ENCODE measurements around the gene SLC9A6.
A peak's percentile ranks its signal among the peaks of the same experiment; 100 is the strongest.

SLC9A6 gene

GRCh38 chrX:135984791-135985156, 461 bp upstream of the SLC9A6 start:
- peak overlapping the region; percentile 59 for H3K27ac ChIP-seq (ENCODE audit: low read depth, low read length)
- no peaks in the 10 kb centered on the region for H3K4me1 ChIP-seq (ENCODE audit: control insufficient read depth, insufficient read depth, low read length)
- H3K9ac ChIP-seq (ENCODE audit: low read length) = peak overlapping the region; percentile 66
- peaks cover 3% of the 10 kb centered on the region for H3K27me3 ChIP-seq (ENCODE audit: control insufficient read depth, insufficient read depth, low read length)
- no peaks in the 10 kb centered on the region for H3K36me3 ChIP-seq (ENCODE audit: control insufficient read depth, insufficient read depth, low read length)
- peak overlapping the region; percentile 66 for H3K4me3 ChIP-seq (ENCODE audit: low read length)

GRCh38 chrX:135985973-135986310, 707 bp downstream of the SLC9A6 start:
- no peaks in the 10 kb centered on the region for H3K36me3 ChIP-seq (ENCODE audit: control insufficient read depth, insufficient read depth, low read length)
- peak overlapping the region; percentile 66 for H3K4me3 ChIP-seq (ENCODE audit: low read length)
- H3K9ac ChIP-seq (ENCODE audit: low read length) = peak overlapping the region; percentile 49
- H3K27ac ChIP-seq (ENCODE audit: low read depth, low read length) = no peak overlapping the region
- peaks cover 2% of the 10 kb centered on the region for H3K27me3 ChIP-seq (ENCODE audit: control insufficient read depth, insufficient read depth, low read length)
- no peaks in the 10 kb centered on the region for H3K4me1 ChIP-seq (ENCODE audit: control insufficient read depth, insufficient read depth, low read length)

DNA sequence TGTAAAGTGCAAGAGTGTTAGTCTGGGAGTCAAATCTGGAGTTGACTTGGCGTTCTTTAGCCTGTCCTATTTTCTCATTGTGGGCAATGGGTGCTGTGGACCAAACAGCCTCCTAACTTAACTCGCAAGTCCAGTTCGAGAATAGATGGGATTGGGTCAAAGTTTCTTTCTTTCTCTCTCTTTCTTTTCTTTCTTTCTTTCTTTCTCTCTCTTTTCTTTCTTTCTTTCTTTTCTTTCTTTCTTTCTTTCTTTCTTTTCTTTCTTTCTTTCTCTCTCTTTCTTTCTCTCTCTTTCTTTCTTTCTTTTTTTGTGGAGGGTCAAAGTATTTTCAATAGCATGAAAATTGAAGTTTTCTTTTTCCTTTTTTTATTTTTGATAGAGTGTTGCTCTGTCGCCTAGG, 3.0 kb downstream of the SLC9A6 start:
- H3K36me3 ChIP-seq (ENCODE audit: control insufficient read depth, insufficient read depth, low read length) = no peaks in the 10 kb centered on the region

GRCh38 chrX:136015016-136015415, 29.8 kb downstream of the SLC9A6 start:
- Histone ChIP-seq H3K36me3 (ENCODE audit: control insufficient read depth, insufficient read depth, low read length) (no peaks in the 10 kb centered on the region), H3K4me3 (ENCODE audit: low read length) (no peak overlapping the region)

More for the DNA sequence above, 3.0 kb downstream of the SLC9A6 start:
- Histone ChIP-seq H3K4me1 (ENCODE audit: control insufficient read depth, insufficient read depth, low read length) (no peaks in the 10 kb centered on the region), H3K27me3 (ENCODE audit: control insufficient read depth, insufficient read depth, low read length) (no peaks in the 10 kb centered on the region), H3K4me3 (ENCODE audit: low read length) (no peak overlapping the region), H3K9ac (ENCODE audit: low read length) (no peak overlapping the region), H3K27ac (ENCODE audit: low read depth, low read length) (no peak overlapping the region)

GRCh38 chrX:136016881-136017280, 31.6 kb downstream of the SLC9A6 start:
- Histone ChIP-seq H3K4me1 (ENCODE audit: control insufficient read depth, insufficient read depth, low read length) (no peaks in the 10 kb centered on the region), H3K9ac (ENCODE audit: low read length) (no peak overlapping the region), H3K27ac (ENCODE audit: low read depth, low read length) (no peak overlapping the region), H3K4me3 (ENCODE audit: low read length) (no peak overlapping the region), H3K27me3 (ENCODE audit: control insufficient read depth, insufficient read depth, low read length) (no peaks in the 10 kb centered on the region), H3K36me3 (ENCODE audit: control insufficient read depth, insufficient read depth, low read length) (no peaks in the 10 kb centered on the region)

More at GRCh38 chrX:136015016-136015415, 29.8 kb downstream of the SLC9A6 start:
- no peak overlapping the region for H3K27ac ChIP-seq (ENCODE audit: low read depth, low read length)
- H3K4me1 ChIP-seq (ENCODE audit: control insufficient read depth, insufficient read depth, low read length) = no peaks in the 10 kb centered on the region
- H3K9ac ChIP-seq (ENCODE audit: low read length) = no peak overlapping the region
- no peaks in the 10 kb centered on the region for H3K27me3 ChIP-seq (ENCODE audit: control insufficient read depth, insufficient read depth, low read length)

- H3K27me3 ChIP-seq (ENCODE audit: control insufficient read depth, insufficient read depth, low read length) = no peaks in the 10 kb centered on the region
- no peak overlapping the region for H3K4me3 ChIP-seq (ENCODE audit: low read length)
- H3K27ac ChIP-seq (ENCODE audit: low read depth, low read length) = no peak overlapping the region
- no peaks in the 10 kb centered on the region for H3K4me1 ChIP-seq (ENCODE audit: control insufficient read depth, insufficient read depth, low read length)
- no peaks in the 10 kb centered on the region for H3K36me3 ChIP-seq (ENCODE audit: control insufficient read depth, insufficient read depth, low read length)
- H3K9ac ChIP-seq (ENCODE audit: low read length) = no peak overlapping the region
Observed at GRCh38 chrX:136019226-136019625, 34.0 kb downstream of the SLC9A6 start.

GRCh38 chrX:136021160-136021559, 35.9 kb downstream of the SLC9A6 start:
- no peak overlapping the region for H3K4me3 ChIP-seq (ENCODE audit: low read length)
- no peaks in the 10 kb centered on the region for H3K36me3 ChIP-seq (ENCODE audit: control insufficient read depth, insufficient read depth, low read length)
- H3K4me1 ChIP-seq (ENCODE audit: control insufficient read depth, insufficient read depth, low read length) = no peaks in the 10 kb centered on the region
- H3K27me3 ChIP-seq (ENCODE audit: control insufficient read depth, insufficient read depth, low read length) = no peaks in the 10 kb centered on the region
- no peak overlapping the region for H3K27ac ChIP-seq (ENCODE audit: low read depth, low read length)
- no peak overlapping the region for H3K9ac ChIP-seq (ENCODE audit: low read length)

DNA sequence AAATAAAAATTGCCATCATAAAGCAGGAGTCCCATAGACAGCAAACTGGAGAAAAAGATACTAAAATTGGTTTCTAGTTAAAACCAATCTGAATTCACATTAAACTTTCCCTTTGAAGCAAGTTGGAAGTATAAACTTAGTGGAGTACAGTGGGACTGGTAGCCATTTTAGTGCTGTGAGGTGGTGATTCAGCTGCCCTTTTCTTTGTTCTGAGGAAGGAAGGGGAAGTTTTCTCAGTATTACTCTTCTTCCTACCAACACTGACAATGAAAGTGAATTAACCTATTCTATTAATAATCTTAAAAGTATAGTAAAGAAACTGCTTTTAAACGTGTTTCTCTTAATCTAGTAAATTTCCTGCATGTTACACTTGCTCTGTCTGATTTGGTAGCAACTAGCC, 36.7 kb downstream of the SLC9A6 start:
- Histone ChIP-seq H3K4me1 (ENCODE audit: control insufficient read depth, insufficient read depth, low read length) (no peaks in the 10 kb centered on the region), H3K27ac (ENCODE audit: low read depth, low read length) (no peak overlapping the region), H3K9ac (ENCODE audit: low read length) (no peak overlapping the region), H3K27me3 (ENCODE audit: control insufficient read depth, insufficient read depth, low read length) (no peaks in the 10 kb centered on the region), H3K36me3 (ENCODE audit: control insufficient read depth, insufficient read depth, low read length) (no peaks in the 10 kb centered on the region), H3K4me3 (ENCODE audit: low read length) (no peak overlapping the region)

DNA sequence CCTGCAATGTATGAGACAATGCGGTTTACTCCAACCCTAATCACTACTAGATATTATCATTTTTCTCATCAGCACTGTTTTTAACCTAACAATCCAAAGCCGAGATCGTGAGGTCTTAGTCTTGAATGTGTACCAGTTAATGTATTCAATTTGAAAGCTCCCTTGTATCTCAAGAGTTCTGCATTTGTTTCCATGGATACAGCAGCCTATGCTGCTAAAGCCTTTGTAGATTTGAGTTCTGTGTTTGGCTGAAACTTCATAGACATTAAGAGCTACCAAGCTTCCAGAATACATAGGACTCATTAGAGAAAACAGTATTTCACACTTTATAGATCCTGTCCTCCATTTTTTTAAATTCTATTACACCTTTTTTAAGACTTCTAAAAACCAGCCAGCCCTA, 39.9 kb downstream of the SLC9A6 start:
- Histone ChIP-seq H3K27ac (ENCODE audit: low read depth, low read length) (no peak overlapping the region), H3K4me3 (ENCODE audit: low read length) (no peak overlapping the region), H3K36me3 (ENCODE audit: control insufficient read depth, insufficient read depth, low read length) (no peaks in the 10 kb centered on the region), H3K4me1 (ENCODE audit: control insufficient read depth, insufficient read depth, low read length) (peaks cover 8% of the 10 kb centered on the region), H3K9ac (ENCODE audit: low read length) (no peak overlapping the region), H3K27me3 (ENCODE audit: control insufficient read depth, insufficient read depth, low read length) (no peaks in the 10 kb centered on the region)

- Histone ChIP-seq H3K36me3 (ENCODE audit: control insufficient read depth, insufficient read depth, low read length) (no peaks in the 10 kb centered on the region), H3K27me3 (ENCODE audit: control insufficient read depth, insufficient read depth, low read length) (no peaks in the 10 kb centered on the region), H3K27ac (ENCODE audit: low read depth, low read length) (peak overlapping the region; percentile 87)
Observed at GRCh38 chrX:136028383-136028984, 43.2 kb downstream of the SLC9A6 start.

DNA sequence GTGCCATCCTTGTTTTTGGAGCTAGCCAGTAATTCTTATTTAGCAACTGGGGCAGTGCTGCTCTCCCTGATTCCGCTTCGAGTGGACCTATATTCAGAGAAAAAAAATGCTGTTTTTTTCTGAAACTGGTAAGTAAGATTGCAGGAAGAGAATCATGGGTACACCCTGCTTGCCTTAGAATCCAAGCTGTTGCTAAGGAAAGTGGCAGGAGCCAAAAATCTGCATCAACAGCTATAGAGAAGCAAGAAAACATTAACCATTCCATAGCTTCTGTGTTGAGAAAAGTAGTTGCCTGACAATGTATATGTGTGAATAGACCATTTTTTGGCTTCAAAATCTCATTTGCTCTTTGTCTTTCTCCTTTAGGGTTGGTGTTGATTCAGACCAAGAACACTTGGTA, 44.5 kb downstream of the SLC9A6 start:
- Histone ChIP-seq H3K27ac (ENCODE audit: low read depth, low read length) (peak overlapping the region; percentile 87), H3K36me3 (ENCODE audit: control insufficient read depth, insufficient read depth, low read length) (no peaks in the 10 kb centered on the region), H3K4me3 (ENCODE audit: low read length) (no peak overlapping the region), H3K4me1 (ENCODE audit: control insufficient read depth, insufficient read depth, low read length) (peaks cover 21% of the 10 kb centered on the region), H3K27me3 (ENCODE audit: control insufficient read depth, insufficient read depth, low read length) (no peaks in the 10 kb centered on the region), H3K9ac (ENCODE audit: low read length) (no peak overlapping the region)

More at GRCh38 chrX:136028383-136028984, 43.2 kb downstream of the SLC9A6 start:
- Histone ChIP-seq H3K4me1 (ENCODE audit: control insufficient read depth, insufficient read depth, low read length) (peaks cover 21% of the 10 kb centered on the region), H3K4me3 (ENCODE audit: low read length) (no peak overlapping the region), H3K9ac (ENCODE audit: low read length) (no peak overlapping the region)

GRCh38 chrX:136030303-136031191, 45.3 kb downstream of the SLC9A6 start:
- no peak overlapping the region for H3K4me3 ChIP-seq (ENCODE audit: low read length)
- peaks cover 21% of the 10 kb centered on the region for H3K4me1 ChIP-seq (ENCODE audit: control insufficient read depth, insufficient read depth, low read length)
- no peaks in the 10 kb centered on the region for H3K36me3 ChIP-seq (ENCODE audit: control insufficient read depth, insufficient read depth, low read length)
- peak overlapping the region; percentile 87 for H3K27ac ChIP-seq (ENCODE audit: low read depth, low read length)
- no peak overlapping the region for H3K9ac ChIP-seq (ENCODE audit: low read length)
- H3K27me3 ChIP-seq (ENCODE audit: control insufficient read depth, insufficient read depth, low read length) = no peaks in the 10 kb centered on the region

- Histone ChIP-seq H3K36me3 (ENCODE audit: control insufficient read depth, insufficient read depth, low read length) (no peaks in the 10 kb centered on the region), H3K27ac (ENCODE audit: low read depth, low read length) (peak overlapping the region; percentile 87), H3K9ac (ENCODE audit: low read length) (no peak overlapping the region), H3K4me3 (ENCODE audit: low read length) (no peak overlapping the region), H3K4me1 (ENCODE audit: control insufficient read depth, insufficient read depth, low read length) (peaks cover 21% of the 10 kb centered on the region), H3K27me3 (ENCODE audit: control insufficient read depth, insufficient read depth, low read length) (no peaks in the 10 kb centered on the region)
Observed at GRCh38 chrX:136031626-136032025, 46.4 kb downstream of the SLC9A6 start.
